ENCODE measurements around the gene COL2A1. TPM values are rescaled to one million over a fixed set of nuclear protein-coding genes. Genes with fewer than 3 reads are reported as not detected.

Gene COL2A1
- total RNA-seq, 3 donors from 2014 or later (not counting 1 experiment from before 2014, with no cell fraction given), result not detected

GRCh38 chr12:47986832-47987231 is 17.4 kb downstream of the COL2A1 start:
- no peak overlapping the region for H3K27ac ChIP-seq (ENCODE audit: low read length)
- H3K27me3 Mint-ChIP-seq (ENCODE audit: low read depth in 2 of 2), result peaks cover 14 to 16% of the 10 kb centered on the region in 2 donors
- H3K36me3 Mint-ChIP-seq, result no peaks in the 10 kb centered on the region
- DNase-seq, result no peak
- no peaks in the 10 kb centered on the region for H3K9me3 ChIP-seq (ENCODE audit: control insufficient read depth, insufficient read depth, low read length)
- H3K4me1 ChIP-seq (ENCODE audit: control insufficient read depth, insufficient read depth, low read length), result peaks cover 23% of the 10 kb centered on the region
- peaks cover 16 to 18% of the 10 kb centered on the region in 2 donors for H3K4me1 Mint-ChIP-seq
- H3K27me3 ChIP-seq (ENCODE audit: control insufficient read depth, insufficient read depth, low read length), result no peaks in the 10 kb centered on the region
- TF ChIP-seq CTCF (IDR thresholded peaks at IDR 0.05), result no peak
- no peak overlapping the region for H3K4me3 ChIP-seq (ENCODE audit: low read length)
- WGBS (ENCODE audit: insufficient coverage), result 95% methylated on average over 5 of the region's 5 CpGs
- ATAC-seq, result no peak
- no peaks in the 10 kb centered on the region for H3K36me3 ChIP-seq (ENCODE audit: control insufficient read depth, insufficient read depth, low read length)
- no peaks in the 10 kb centered on the region for H3K9me3 Mint-ChIP-seq
- H3K27ac Mint-ChIP-seq, result no peak overlapping the region
- no peak overlapping the region for H3K4me3 Mint-ChIP-seq
- intact Hi-C loops (cut with micrococcal nuclease), result no loop called here

GRCh38 chr12:47986291-47986660 is 18.0 kb downstream of the COL2A1 start:
- no peaks in the 10 kb centered on the region for H3K9me3 Mint-ChIP-seq
- ATAC-seq, result no peak
- no peak for DNase-seq

GRCh38 chr12:47985596-47986290 is 18.5 kb downstream of the COL2A1 start:
- Histone ChIP-seq H3K27ac (ENCODE audit: low read length) (no peak overlapping the region), H3K36me3 (ENCODE audit: control insufficient read depth, insufficient read depth, low read length) (no peaks in the 10 kb centered on the region), H3K27me3 (ENCODE audit: control insufficient read depth, insufficient read depth, low read length) (no peaks in the 10 kb centered on the region), H3K9me3 (ENCODE audit: control insufficient read depth, insufficient read depth, low read length) (no peaks in the 10 kb centered on the region), H3K4me1 (ENCODE audit: control insufficient read depth, insufficient read depth, low read length) (peaks cover 16% of the 10 kb centered on the region), H3K4me3 (ENCODE audit: low read length) (no peak overlapping the region)
- H3K4me1 Mint-ChIP-seq, result peaks cover 14% of the 10 kb centered on the region in 2 donors
- DNase-seq (no peak), ATAC-seq (no peak)
- H3K27me3 Mint-ChIP-seq (ENCODE audit: low read depth in 2 of 2), result peaks cover 14 to 16% of the 10 kb centered on the region in 2 donors
- no peak for TF ChIP-seq CTCF (IDR thresholded peaks at IDR 0.05)
- no peak overlapping the region for H3K4me3 Mint-ChIP-seq
- H3K9me3 Mint-ChIP-seq, result no peaks in the 10 kb centered on the region
- no peaks in the 10 kb centered on the region for H3K36me3 Mint-ChIP-seq
- WGBS (ENCODE audit: insufficient coverage), result 94% methylated on average over 16 of the region's 16 CpGs
- intact Hi-C loops (cut with micrococcal nuclease), result no loop called here
- H3K27ac Mint-ChIP-seq, result no peak overlapping the region

More at GRCh38 chr12:47986291-47986660, 18.0 kb downstream of the COL2A1 start:
- Mint-ChIP-seq H3K36me3 (no peaks in the 10 kb centered on the region), H3K4me3 (no peak overlapping the region), H3K27ac (no peak overlapping the region), H3K4me1 (peaks cover 16 to 18% of the 10 kb centered on the region in 2 donors), H3K27me3 (ENCODE audit: low read depth in 2 of 2) (peaks cover 14 to 16% of the 10 kb centered on the region in 2 donors)
- Histone ChIP-seq H3K9me3 (ENCODE audit: control insufficient read depth, insufficient read depth, low read length) (no peaks in the 10 kb centered on the region), H3K27me3 (ENCODE audit: control insufficient read depth, insufficient read depth, low read length) (no peaks in the 10 kb centered on the region), H3K27ac (ENCODE audit: low read length) (no peak overlapping the region), H3K4me1 (ENCODE audit: control insufficient read depth, insufficient read depth, low read length) (peaks cover 21% of the 10 kb centered on the region), H3K36me3 (ENCODE audit: control insufficient read depth, insufficient read depth, low read length) (no peaks in the 10 kb centered on the region), H3K4me3 (ENCODE audit: low read length) (no peak overlapping the region)
- intact Hi-C loops (cut with micrococcal nuclease), result no loop called here
- WGBS (ENCODE audit: insufficient coverage), result 79% methylated on average over 8 of the region's 8 CpGs
- TF ChIP-seq CTCF (IDR thresholded peaks at IDR 0.05), result no peak

GRCh38 chr12:47984331-47984801 is 19.9 kb downstream of the COL2A1 start:
- TF ChIP-seq CTCF (IDR thresholded peaks at IDR 0.05), result no peak
- peaks cover 2% of the 10 kb centered on the region for H3K4me1 ChIP-seq (ENCODE audit: control insufficient read depth, insufficient read depth, low read length)
- intact Hi-C loops (cut with micrococcal nuclease), result no loop called here
- no peak overlapping the region for H3K4me3 ChIP-seq (ENCODE audit: low read length)
- no peak for DNase-seq
- no peak overlapping the region for H3K27ac ChIP-seq (ENCODE audit: low read length)
- peaks cover under 1% of the 10 kb centered on the region in 2 donors for H3K4me1 Mint-ChIP-seq
- H3K36me3 Mint-ChIP-seq, result no peaks in the 10 kb centered on the region
- no peak overlapping the region for H3K27ac Mint-ChIP-seq
- H3K27me3 Mint-ChIP-seq (ENCODE audit: low read depth in 2 of 2), result peaks cover 14 to 16% of the 10 kb centered on the region in 2 donors
- ATAC-seq, result no peak
- no peak overlapping the region for H3K4me3 Mint-ChIP-seq
- H3K27me3 ChIP-seq (ENCODE audit: control insufficient read depth, insufficient read depth, low read length), result no peaks in the 10 kb centered on the region
- no peaks in the 10 kb centered on the region for H3K36me3 ChIP-seq (ENCODE audit: control insufficient read depth, insufficient read depth, low read length)
- H3K9me3 ChIP-seq (ENCODE audit: control insufficient read depth, insufficient read depth, low read length), result no peaks in the 10 kb centered on the region
- no peaks in the 10 kb centered on the region for H3K9me3 Mint-ChIP-seq
- WGBS (ENCODE audit: insufficient coverage), result 90% methylated on average over 8 of the region's 8 CpGs
